22Rv1 (cell line): ENCODE results near the gene KLC1.

Experiments
- ZFX ChIP-seq: fragments of 450-650 bp; IDR thresholded peaks from 2 replicates; pipeline ENCODE4 v1.6.1; 2017; ENCODE audit warnings: antibody characterized with exemption, borderline replicate concordance
- TF ChIP-seq, protein P1 (sequence below): fragments of 450-650 bp; IDR thresholded peaks from 2 replicates; pipeline ENCODE4 v1.5.1; 2017; ENCODE audit warnings: mild to moderate bottlenecking

DNA sequence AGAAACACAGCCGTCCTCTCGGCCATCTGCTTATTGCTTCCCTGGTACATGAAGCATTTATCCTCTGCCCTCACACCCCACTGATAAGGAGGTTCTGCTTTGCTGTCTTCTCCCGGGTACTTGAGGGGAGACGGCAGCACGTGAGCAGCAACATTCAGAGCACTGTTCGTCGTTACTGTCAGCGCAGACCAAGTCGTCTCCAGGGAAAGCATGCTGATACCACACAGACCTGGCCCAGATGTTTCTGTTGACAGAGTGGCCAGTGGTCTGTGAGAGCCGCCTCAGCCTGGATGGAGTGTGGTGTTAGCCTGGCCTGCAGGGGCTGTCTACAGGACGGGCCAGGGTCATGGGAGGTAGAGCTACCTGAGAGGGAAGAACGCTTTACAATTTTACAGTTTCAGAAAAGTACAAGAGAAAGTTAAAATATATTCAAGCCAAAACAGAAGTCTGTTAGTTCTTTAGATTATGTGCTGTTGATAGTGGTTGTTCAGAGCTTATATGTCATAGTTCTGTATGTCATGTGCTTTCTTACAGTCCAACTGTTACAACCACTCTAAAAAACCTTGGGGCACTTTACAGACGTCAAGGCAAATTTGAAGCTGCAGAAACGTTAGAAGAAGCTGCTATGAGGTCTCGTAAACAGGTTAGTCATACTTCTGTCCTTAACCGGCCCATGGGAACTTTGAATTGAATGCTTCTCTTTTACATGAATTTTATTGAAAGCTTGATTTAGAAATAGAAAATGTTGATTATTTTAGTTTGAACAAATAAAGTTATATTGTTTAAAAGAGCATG is 48.1 kb downstream of the KLC1 start:
- TF ChIP-seq, protein P1, sequence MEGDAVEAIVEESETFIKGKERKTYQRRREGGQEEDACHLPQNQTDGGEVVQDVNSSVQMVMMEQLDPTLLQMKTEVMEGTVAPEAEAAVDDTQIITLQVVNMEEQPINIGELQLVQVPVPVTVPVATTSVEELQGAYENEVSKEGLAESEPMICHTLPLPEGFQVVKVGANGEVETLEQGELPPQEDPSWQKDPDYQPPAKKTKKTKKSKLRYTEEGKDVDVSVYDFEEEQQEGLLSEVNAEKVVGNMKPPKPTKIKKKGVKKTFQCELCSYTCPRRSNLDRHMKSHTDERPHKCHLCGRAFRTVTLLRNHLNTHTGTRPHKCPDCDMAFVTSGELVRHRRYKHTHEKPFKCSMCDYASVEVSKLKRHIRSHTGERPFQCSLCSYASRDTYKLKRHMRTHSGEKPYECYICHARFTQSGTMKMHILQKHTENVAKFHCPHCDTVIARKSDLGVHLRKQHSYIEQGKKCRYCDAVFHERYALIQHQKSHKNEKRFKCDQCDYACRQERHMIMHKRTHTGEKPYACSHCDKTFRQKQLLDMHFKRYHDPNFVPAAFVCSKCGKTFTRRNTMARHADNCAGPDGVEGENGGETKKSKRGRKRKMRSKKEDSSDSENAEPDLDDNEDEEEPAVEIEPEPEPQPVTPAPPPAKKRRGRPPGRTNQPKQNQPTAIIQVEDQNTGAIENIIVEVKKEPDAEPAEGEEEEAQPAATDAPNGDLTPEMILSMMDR = no peak
- no peak for TF ChIP-seq ZFX
